K562 (cell line): ENCODE results near the gene MRPL42. TPM values are rescaled to one million over a fixed set of nuclear protein-coding genes. Genes with fewer than 3 reads are reported as not detected.

Experiments used
- ATAC-seq: fragments of 200-7000 bp; cut with Tn5 transposase; 3 replicates; pipeline ENCODE4 v1.9.1; 2020; ENCODE audit warnings: moderate library complexity
- BruUV-seq: library from RNA; stranded (reverse); fragments of 400-500 nt; replicated peaks from 2 replicates; lab custom pipeline; 2021; lab: Mats Ljungman, UMichigan
- CTCF ChIA-PET: fragments of 300-600 bp; formaldehyde crosslinking; extraction: SDS; loops from one replicate; lab custom pipeline; 2021; ENCODE audit warnings: low intra/inter-chr PET ratio; lab: Yijun Ruan, JAX
- POLR2A ChIA-PET: fragments of 300-600, 350-650 bp; sonication (Branson Sonifier 250); formaldehyde crosslinking; extraction: SDS; loops from one replicate; lab custom pipeline; 2021; ENCODE audit warnings: antibody characterized with exemption, inconsistent platforms; lab: Yijun Ruan, JAX
- DNase-seq, 4 experiments: peaks; one replicate each; pipeline versions ENCODE4 v3.0.0 to v3.0.0-alpha.2; 2011 to 2018; ENCODE audit warnings: low spot score in 3 of 4, mixed read lengths in 3 of 4; ENCODE audit errors: extremely low read depth in 1 of 4
- FAIRE-seq: peaks from 2 replicates; lab custom pipeline; 2011; peaks lifted over from hg19 to GRCh38; lab: Jason Lieb, UNC
- H2AFZ ChIP-seq: 2 replicates; pipeline ENCODE4 v1.6.0; 2011; ENCODE audit warnings: low read depth, low read length, control low read depth, inconsistent platforms
- H3K27ac ChIP-seq: fragments of 200-600 bp; 3 replicates; pipeline ENCODE4 v1.8.0; 2011; ENCODE audit warnings: low read depth, mild to moderate bottlenecking, control low read depth, inconsistent platforms, low read length, moderate library complexity, mixed read lengths; ENCODE audit errors: extremely low read depth
- H3K27me3 ChIP-seq, 2 experiments: fragments of 300-600 bp in 1 of 2; 2 replicates in 1 of 2; 3 replicates in 1 of 2; pipeline versions ENCODE4 v1.6.0 to v1.8.0; 2011; ENCODE audit warnings: inconsistent platforms in 2 of 2, low read length in 2 of 2, mild to moderate bottlenecking in 1 of 2, mixed read lengths in 1 of 2, moderate library complexity in 1 of 2; ENCODE audit not compliant: control insufficient read depth in 2 of 2, insufficient read depth in 2 of 2
- H3K36me3 ChIP-seq: fragments of 300-600 bp; 3 replicates; pipeline ENCODE4 v1.8.0; 2011; ENCODE audit warnings: mild to moderate bottlenecking, low read length, inconsistent platforms; ENCODE audit not compliant: control insufficient read depth, insufficient read depth
- H3K4me1 ChIP-seq, 2 experiments: fragments of 200-600 bp in 1 of 2; replicated peaks in 1 of 2; 2 replicates in 1 of 2; 3 replicates in 1 of 2; pipeline versions ENCODE4 v1.5.1 to v1.8.0; 2011; ENCODE audit warnings: inconsistent platforms in 2 of 2, low read length in 2 of 2, mild to moderate bottlenecking in 1 of 2, mixed read lengths in 1 of 2, moderate library complexity in 1 of 2; ENCODE audit not compliant: control insufficient read depth in 2 of 2, insufficient read depth in 2 of 2
- H3K4me2 ChIP-seq: 2 replicates; pipeline ENCODE4 v1.6.1; 2011; ENCODE audit warnings: low read length, control low read depth, inconsistent platforms, mixed read lengths; ENCODE audit not compliant: insufficient read depth
- H3K4me3 ChIP-seq: fragments of 200-600 bp; sonication (generic), shearing (Covaris generic); 2 replicates; pipeline ENCODE4 v1.5.1; 2016; ENCODE audit warnings: control low read depth, inconsistent platforms
- H3K79me2 ChIP-seq: fragments of 200-600 bp; 3 replicates; pipeline ENCODE4 v1.8.0; 2011; ENCODE audit warnings: low read length, inconsistent platforms; ENCODE audit not compliant: control insufficient read depth, insufficient read depth
- H3K9ac ChIP-seq, 2 experiments: 2 replicates each; pipeline versions ENCODE4 v1.6.0 to v1.6.1; 2011; ENCODE audit warnings: low read depth in 2 of 2, low read length in 2 of 2, control low read depth in 1 of 2, inconsistent platforms in 1 of 2, mild to moderate bottlenecking in 1 of 2, mixed read lengths in 1 of 2; ENCODE audit not compliant: insufficient read depth in 1 of 2
- H3K9me1 ChIP-seq: one replicate; pipeline ENCODE4 v1.6.0; 2011; ENCODE audit warnings: inconsistent platforms, mild to moderate bottlenecking, low read length, moderate library complexity; ENCODE audit not compliant: control insufficient read depth, insufficient read depth
- H3K9me3 ChIP-seq: replicated peaks from 2 replicates; pipeline ENCODE4 v1.5.1; 2011; ENCODE audit warnings: low read depth, low read length, inconsistent platforms; ENCODE audit not compliant: control insufficient read depth, insufficient read depth
- H4K20me1 ChIP-seq: replicated peaks from 2 replicates; pipeline ENCODE4 v1.6.1; 2011; ENCODE audit warnings: low read length, inconsistent platforms, mixed read lengths; ENCODE audit not compliant: control insufficient read depth, insufficient read depth
- ARID3A ChIP-seq: IDR thresholded peaks from 2 replicates; pipeline ENCODE4 v1.6.1; 2012; ENCODE audit warnings: low read depth, low read length, improper control_type of control experiment, borderline replicate concordance
- CTCF ChIP-seq, 3 experiments: IDR thresholded peaks in 2 of 3; conservative IDR thresholded peaks in 1 of 3; 2 replicates each; pipeline ENCODE4 v1.5.1; 2011 to 2012; ENCODE audit warnings: low read length in 3 of 3, mild to moderate bottlenecking in 3 of 3, control low read depth in 2 of 3, improper control_type of control experiment in 1 of 3, inconsistent platforms in 1 of 3, low read depth in 1 of 3, mixed read lengths in 1 of 3, moderate library complexity in 1 of 3; ENCODE audit not compliant: insufficient read depth in 2 of 3
- DEAF1 ChIP-seq: fragments of 450-650 bp; formaldehyde crosslinking; IDR thresholded peaks from 2 replicates; pipeline ENCODE4 v1.4.0; 2020; ENCODE audit warnings: mild to moderate bottlenecking, moderate library complexity
- HINFP ChIP-seq: fragments of 450-650 bp; conservative IDR thresholded peaks from 2 replicates; pipeline ENCODE4 v1.6.1; 2016; ENCODE audit warnings: missing genetic modification characterization, low read depth, mild to moderate bottlenecking, control low read depth, missing compliant biosample characterization
- MIER1 ChIP-seq: fragments of 450-650 bp; IDR thresholded peaks from 2 replicates; pipeline ENCODE4 v1.6.1; 2016; ENCODE audit warnings: antibody characterized with exemption, mild to moderate bottlenecking, low read depth
- ZNF589 ChIP-seq: fragments of 200-800 bp; sonication (Bioruptor generic); IDR thresholded peaks from 2 replicates; pipeline ENCODE4 v1.6.1; 2016; ENCODE audit warnings: low read depth, missing genetic modification characterization, missing compliant biosample characterization
- WGBS: fragments of 100-300 bp; shearing (Covaris generic); methylation state at CpG from one replicate; pipeline ENCODE4 v1.1.6; 2016; ENCODE audit warnings: low coverage, mixed read lengths; ENCODE audit not compliant: insufficient coverage; ENCODE audit errors: missing lambda C conversion rate; 5-methylcytosine and 5-hydroxymethylcytosine counted together
- in situ Hi-C: fragments of 300-500 bp; cut with MboI; formaldehyde crosslinking; loops from 4 replicates; pipeline ENCODE4 v1.15.0; 2018; ENCODE audit warnings: inconsistent platforms, mixed read lengths
- intact Hi-C: fragments of 100-400 bp; cut with micrococcal nuclease; formaldehyde crosslinking; loops from 2 replicates; pipeline ENCODE4 v1.14.2; 2022
- polyA plus RNA-seq, 8 experiments: library from polyadenylated mRNA; depleted of rRNA in 4 of 8; stranded (reverse) in 5 of 8; unstranded in 3 of 8; fragments of >200 nt; fragmentation: Nextera tagmentation in 2 of 8; fragmentation: Illumina TruSeq in 1 of 8; extraction: Ambion mirVana in 2 of 8; extraction: Trizol in 1 of 8; gene quantifications; 2 replicates each; pipeline versions ENCODE4 v1.2.1 to v1.2.3, GENCODE V29; 2011 to 2014; ENCODE audit warnings: inconsistent platforms in 1 of 8, missing spikeins in 1 of 8
- total RNA-seq, 7 experiments: library from RNA; depleted of rRNA in 6 of 7; stranded (reverse); fragments of >200 nt in 6 of 7; fragmentation: Illumina TruSeq in 2 of 7; extraction: Trizol in 2 of 7; gene quantifications; 2 replicates each; pipeline versions ENCODE4 v1.2.1 to v1.2.3, GENCODE V29; 2011 to 2021; ENCODE audit warnings: low replicate concordance in 1 of 7

The MRPL42 gene
- total and polyA plus RNA-seq, 9 of the 15 experiments (the other 6 are each of a cell fraction or from before 2014, with no cell fraction given), result 104 to 806 (median 218) TPM

DNA sequence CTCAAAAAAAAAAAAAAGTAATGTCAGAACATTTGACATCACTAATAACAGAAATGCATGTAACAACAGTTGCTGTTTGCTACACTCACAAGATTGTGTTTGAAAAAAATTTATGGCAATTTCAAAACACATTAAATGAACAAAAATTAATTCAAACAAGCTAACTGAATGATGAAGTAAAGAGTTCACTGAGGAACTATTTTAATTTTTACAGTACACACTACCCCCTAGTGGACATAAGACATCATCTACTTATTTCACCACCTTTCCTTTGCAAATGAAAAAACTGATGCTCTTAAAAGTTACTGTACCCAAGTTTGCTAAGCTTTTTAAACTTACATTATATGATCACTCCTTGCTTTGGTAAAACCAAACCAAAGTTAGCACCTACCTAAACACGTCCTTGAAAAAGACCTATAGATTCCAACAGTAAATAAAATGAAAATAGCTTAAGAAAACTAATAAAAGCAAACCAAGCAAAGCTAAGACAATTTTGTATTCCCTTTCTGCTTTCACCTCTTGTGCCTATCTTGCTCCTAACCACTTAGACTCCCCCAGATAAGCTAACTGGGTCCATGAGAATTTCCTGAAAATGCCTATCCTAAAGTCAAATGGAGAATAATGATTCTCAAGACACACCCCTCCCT lies 47.8 kb upstream of the MRPL42 start:
- no TSS peak for BruUV-seq
- TF ChIP-seq ZNF589 (CRISPR knock-in tag), result no peak
- TF ChIP-seq DEAF1 (CRISPR knock-in tag), result 0 out of 2 replicates have a peak, but pooled peaks have one; percentile 24
- peak; percentile 7 to 71 (median 27); a peak in 4 of 6 replicates for TF ChIP-seq CTCF (IDR thresholded peaks at IDR 0.05 in 2 of 3, conservative IDR thresholded peaks at IDR 0.05 in 1 of 3; ENCODE audit: insufficient read depth in 2 of 3, low read depth in 1 of 3, low read length in 3 of 3)
- 0 out of 2 replicates have a peak, but pooled peaks have one; percentile 22 for TF ChIP-seq ARID3A
- TF ChIP-seq HINFP, result no peak
- TF ChIP-seq MIER1, result no peak

More for the DNA sequence above, 47.8 kb upstream of the MRPL42 start:
- H3K27me3 ChIP-seq, result no peaks in the 10 kb centered on the region
- H3K27ac ChIP-seq, result no peak overlapping the region
- ChIA-PET CTCF (interaction anchor here (0.6 to 2.6 kb wide), 9 partner anchors 324 to 726 kb away, joined by 3 to 11 read pairs (median 3); no protein-coding TSS in a partner anchor), POLR2A (interaction anchor here (0.6 to 2.5 kb wide), 9 partner anchors 9 to 432 kb away, joined by 3 to 7 read pairs (median 4); no protein-coding TSS in a partner anchor)
- DNase-seq (peak; percentile 34 to 53 (median 46)), ATAC-seq (peak; percentile 77), FAIRE-seq (peak; percentile 70)
- H2AFZ ChIP-seq, result no peak overlapping the region
- intact Hi-C loops, result loop anchor here (5.0 to 10.0 kb wide), 4 partner anchors 392 to 685 kb away; no protein-coding TSS in a partner anchor
- H3K4me2 ChIP-seq, result no peak overlapping the region
- H3K9me1 ChIP-seq, result no peaks in the 10 kb centered on the region
- no peak overlapping the region for H3K9ac ChIP-seq
- H3K4me3 ChIP-seq, result no peak overlapping the region
- H3K36me3 ChIP-seq, result peaks cover 8% of the 10 kb centered on the region; the same call in 2 of the 3 replicates
- H3K9me3 ChIP-seq, result no peaks in the 10 kb centered on the region
- H4K20me1 ChIP-seq, result peaks cover 22% of the 10 kb centered on the region
- WGBS, result 4% methylated on average over 1 of the region's 1 CpG
- in situ Hi-C loops, result loop anchor here (10.0 to 25.0 kb wide), 3 partner anchors 432 to 685 kb away; no protein-coding TSS in a partner anchor
- H3K4me1 ChIP-seq, result peaks cover 3 to 14% of the 10 kb centered on the region in 2 experiments; a peak in 2 of 5 replicates
- peaks cover 98% of the 10 kb centered on the region for H3K79me2 ChIP-seq
